CD4-positive, alpha-beta T cell (primary cell): ENCODE results near the gene TTLL9. TPM values are rescaled to one million over a fixed set of nuclear protein-coding genes. Genes with fewer than 3 reads are reported as not detected.

Experiments
- ATAC-seq: fragments of 200-7000 bp; cut with Tn5 transposase; one replicate; pipeline ENCODE4 v1.10.0; 2022; ENCODE audit warnings: mild to moderate bottlenecking; ENCODE audit not compliant: poor library complexity
- CTCF ChIA-PET: fragments of 350-600 bp; sonication (Branson Sonifier 250); formaldehyde crosslinking; loops from one replicate; lab custom pipeline; 2021; ENCODE audit warnings: antibody characterized with exemption, inconsistent platforms; lab: Charles Lee
- POLR2A ChIA-PET: fragments of 350-600 bp; sonication (Branson Sonifier 250); formaldehyde crosslinking; loops from one replicate; lab custom pipeline; 2021; ENCODE audit warnings: antibody characterized with exemption, inconsistent platforms; lab: Charles Lee
- DNase-seq, 14 experiments: peaks; one replicate each; pipeline ENCODE4 v3.0.0-alpha.2; 2013 to 2020; ENCODE audit warnings: mixed read lengths in 2 of 14
- H3K27ac ChIP-seq, 2 donors: one replicate each; pipeline versions ENCODE4 v1.5.1 to v1.7.0; 2013; ENCODE audit warnings: low read length in 2 of 2, low read depth in 1 of 2, mild to moderate bottlenecking in 1 of 2
- H3K27me3 ChIP-seq, 2 experiments: 1 replicate in 1 of 2; 2 replicates in 1 of 2; pipeline versions ENCODE4 v1.6.1 to v1.7.0; 2013; ENCODE audit warnings: low read length in 2 of 2, control low read depth in 1 of 2, mild to moderate bottlenecking in 1 of 2, moderate library complexity in 1 of 2; ENCODE audit not compliant: insufficient read depth in 2 of 2, control insufficient read depth in 1 of 2
- H3K36me3 ChIP-seq: one replicate; pipeline ENCODE4 v1.6.1; 2013; ENCODE audit warnings: low read length, control low read depth; ENCODE audit not compliant: insufficient read depth
- H3K4me1 ChIP-seq: one replicate; pipeline ENCODE4 v1.6.1; 2013; ENCODE audit warnings: low read length, control low read depth; ENCODE audit not compliant: insufficient read depth
- H3K4me3 ChIP-seq: one replicate; pipeline ENCODE4 v1.5.1; 2013; ENCODE audit warnings: mild to moderate bottlenecking, low read length, moderate library complexity
- H3K9me3 ChIP-seq, 2 experiments: 1 replicate in 1 of 2; 2 replicates in 1 of 2; pipeline versions ENCODE4 v1.6.1 to v1.7.0; 2013; ENCODE audit warnings: low read length in 2 of 2, mild to moderate bottlenecking in 2 of 2, control low read depth in 1 of 2, moderate library complexity in 1 of 2; ENCODE audit not compliant: control insufficient read depth in 1 of 2, insufficient read depth in 1 of 2
- H3K27ac Mint-ChIP-seq: one replicate; pipeline ENCODE4 v1.8.0; 2020; ENCODE audit warnings: mixed read lengths
- H3K27me3 Mint-ChIP-seq: one replicate; pipeline ENCODE4 v1.8.0; 2021; ENCODE audit warnings: mixed read lengths
- H3K36me3 Mint-ChIP-seq: one replicate; pipeline ENCODE4 v1.8.0; 2021; ENCODE audit warnings: low read depth, mixed read lengths
- H3K4me1 Mint-ChIP-seq: one replicate; pipeline ENCODE4 v1.8.0; 2021; ENCODE audit warnings: low read depth, mixed read lengths
- H3K4me3 Mint-ChIP-seq: one replicate; pipeline ENCODE4 v1.8.0; 2020; ENCODE audit warnings: mild to moderate bottlenecking, mixed read lengths
- H3K9me3 Mint-ChIP-seq: one replicate; pipeline ENCODE4 v1.8.0; 2020; ENCODE audit warnings: mixed read lengths
- CTCF ChIP-seq: fragments of 200-600 bp; IDR thresholded peaks from one replicate; pipeline ENCODE4 v1.8.0; 2022; ENCODE audit warnings: antibody characterized with exemption, mild to moderate bottlenecking
- intact Hi-C, 2 experiments: fragments of 100-400 bp; cut with DNase I in 1 of 2; cut with micrococcal nuclease in 1 of 2; formaldehyde crosslinking; loops; one replicate each; pipeline versions ENCODE4 v1.15.1 to v1.9.0; 2023 to 2025; cut with DNase I, micrococcal nuclease
- total RNA-seq, 174 experiments: library from RNA in 2 of 174; stranded (reverse) in 2 of 174; gene quantifications; one replicate each; pipeline ENCODE4 v1.2.3 and lab custom pipeline; 2021 to 2026

Gene TTLL9
- total RNA-seq, 2 experiments from 2014 or later, result not detected

- H3K27ac Mint-ChIP-seq, result no peak overlapping the region
- H3K27me3 ChIP-seq, result peaks cover 0 to 5% of the 10 kb centered on the region in 2 experiments
- H3K4me1 Mint-ChIP-seq, result no peaks in the 10 kb centered on the region
- POLR2A ChIA-PET, result no interaction called here
- H3K36me3 Mint-ChIP-seq, result no peaks in the 10 kb centered on the region
- no peak overlapping the region for H3K4me3 ChIP-seq
- no peak for TF ChIP-seq CTCF
- no peaks in the 10 kb centered on the region for H3K9me3 ChIP-seq
- peaks cover 27% of the 10 kb centered on the region for H3K27me3 Mint-ChIP-seq
- H3K4me3 Mint-ChIP-seq, result no peak overlapping the region
- ATAC-seq (no peak), DNase-seq (no peak)
- no peaks in the 10 kb centered on the region for H3K36me3 ChIP-seq
- CTCF ChIA-PET, result no interaction called here
- intact Hi-C loops, result no loop called here
- no peak overlapping the region for H3K27ac ChIP-seq
- H3K4me1 ChIP-seq, result no peaks in the 10 kb centered on the region
- no peaks in the 10 kb centered on the region for H3K9me3 Mint-ChIP-seq
Measured at GRCh38 chr20:31901615-31902014, 31.2 kb downstream of the TTLL9 start.

GRCh38 chr20:31903627-31904386, 33.4 kb downstream of the TTLL9 start:
- Mint-ChIP-seq H3K4me3 (no peak overlapping the region), H3K27ac (no peak overlapping the region), H3K36me3 (no peaks in the 10 kb centered on the region), H3K9me3 (no peaks in the 10 kb centered on the region), H3K27me3 (peaks cover 11% of the 10 kb centered on the region), H3K4me1 (no peaks in the 10 kb centered on the region)
- TF ChIP-seq CTCF, result no peak
- Histone ChIP-seq H3K27me3 (peaks cover 0 to 5% of the 10 kb centered on the region in 2 experiments), H3K27ac (no peak overlapping the region), H3K9me3 (no peaks in the 10 kb centered on the region), H3K4me1 (no peaks in the 10 kb centered on the region), H3K36me3 (no peaks in the 10 kb centered on the region), H3K4me3 (no peak overlapping the region)
- ATAC-seq, result no peak
- no peak for DNase-seq
- POLR2A ChIA-PET, result no interaction called here
- intact Hi-C loops, result no loop called here
- CTCF ChIA-PET, result no interaction called here

- Mint-ChIP-seq H3K27me3 (no peaks in the 10 kb centered on the region), H3K27ac (no peak overlapping the region), H3K36me3 (no peaks in the 10 kb centered on the region), H3K4me1 (no peaks in the 10 kb centered on the region), H3K4me3 (no peak overlapping the region), H3K9me3 (no peaks in the 10 kb centered on the region)
- Histone ChIP-seq H3K9me3 (no peaks in the 10 kb centered on the region), H3K4me3 (no peak overlapping the region), H3K27me3 (peaks cover 0 to 5% of the 10 kb centered on the region in 2 experiments), H3K36me3 (no peaks in the 10 kb centered on the region), H3K4me1 (no peaks in the 10 kb centered on the region), H3K27ac (no peak overlapping the region)
- ATAC-seq, result no peak
- ChIA-PET CTCF (interaction anchor here (0.7 kb wide), 1 partner anchor 20 kb away, joined by 3 read pairs; no protein-coding TSS in a partner anchor), POLR2A (no interaction called here)
- no peak for DNase-seq
- intact Hi-C loops, result no loop called here
- TF ChIP-seq CTCF, result no peak
Measured at GRCh38 chr20:31906001-31906400, 35.6 kb downstream of the TTLL9 start.
